H7 (cell line): ENCODE results near the gene WIPF2. TPM values are rescaled to one million over a fixed set of nuclear protein-coding genes. Genes with fewer than 3 reads are reported as not detected.
A peak's percentile ranks its signal among the peaks of the same experiment; 100 is the strongest.
"Not testable (repeated sequence)": the region's sequence is repeated elsewhere in the genome, so short reads cannot be mapped to it uniquely, and the experiment has no call there.

ENCODE experiments used
- DNase-seq: peaks from one replicate; pipeline ENCODE4 v3.0.0; 2012
- H3K27me3 ChIP-seq: 2 replicates; pipeline ENCODE4 v1.6.0; 2011; ENCODE audit warnings: mild to moderate bottlenecking, low read length; ENCODE audit not compliant: control insufficient read depth, insufficient read depth
- H3K36me3 ChIP-seq: replicated peaks from 2 replicates; pipeline ENCODE4 v1.5.1; 2011; ENCODE audit warnings: low read length; ENCODE audit not compliant: control insufficient read depth, insufficient read depth
- H3K4me3 ChIP-seq: 2 replicates; pipeline ENCODE4 v1.5.1; 2011; ENCODE audit warnings: low read depth, mild to moderate bottlenecking, control low read depth, low read length, moderate library complexity; ENCODE audit not compliant: insufficient read depth
- total RNA-seq: library from RNA; depleted of rRNA; stranded (reverse); fragments of >200 nt; shearing (Covaris generic); gene quantifications from 2 replicates; pipeline ENCODE4 v1.2.3, GENCODE V29; 2014

Gene WIPF2
- total RNA-seq, 1 experiment from 2014 or later = 3.7 TPM

DNA sequence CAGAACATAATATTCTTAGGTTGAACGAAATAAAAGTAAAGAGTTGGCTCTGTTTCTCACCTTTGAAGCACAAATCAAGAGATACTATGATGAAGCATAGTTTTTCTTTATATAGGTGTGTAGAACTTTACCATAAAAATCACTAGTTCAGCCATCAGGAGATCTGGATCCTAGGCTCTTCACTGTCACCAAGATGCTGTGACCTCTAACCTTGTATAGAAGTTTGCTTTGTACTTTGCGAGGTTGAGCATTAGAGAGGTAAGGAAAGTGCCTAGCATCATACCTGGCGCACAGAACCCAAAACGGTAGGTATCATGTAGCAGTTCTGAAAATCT is 68.0 kb downstream of the WIPF2 start:
- H3K4me3 ChIP-seq = no peak overlapping the region
- DNase-seq = no peak
- no peaks in the 10 kb centered on the region for H3K27me3 ChIP-seq
- peaks cover 17% of the 10 kb centered on the region for H3K36me3 ChIP-seq

DNA sequence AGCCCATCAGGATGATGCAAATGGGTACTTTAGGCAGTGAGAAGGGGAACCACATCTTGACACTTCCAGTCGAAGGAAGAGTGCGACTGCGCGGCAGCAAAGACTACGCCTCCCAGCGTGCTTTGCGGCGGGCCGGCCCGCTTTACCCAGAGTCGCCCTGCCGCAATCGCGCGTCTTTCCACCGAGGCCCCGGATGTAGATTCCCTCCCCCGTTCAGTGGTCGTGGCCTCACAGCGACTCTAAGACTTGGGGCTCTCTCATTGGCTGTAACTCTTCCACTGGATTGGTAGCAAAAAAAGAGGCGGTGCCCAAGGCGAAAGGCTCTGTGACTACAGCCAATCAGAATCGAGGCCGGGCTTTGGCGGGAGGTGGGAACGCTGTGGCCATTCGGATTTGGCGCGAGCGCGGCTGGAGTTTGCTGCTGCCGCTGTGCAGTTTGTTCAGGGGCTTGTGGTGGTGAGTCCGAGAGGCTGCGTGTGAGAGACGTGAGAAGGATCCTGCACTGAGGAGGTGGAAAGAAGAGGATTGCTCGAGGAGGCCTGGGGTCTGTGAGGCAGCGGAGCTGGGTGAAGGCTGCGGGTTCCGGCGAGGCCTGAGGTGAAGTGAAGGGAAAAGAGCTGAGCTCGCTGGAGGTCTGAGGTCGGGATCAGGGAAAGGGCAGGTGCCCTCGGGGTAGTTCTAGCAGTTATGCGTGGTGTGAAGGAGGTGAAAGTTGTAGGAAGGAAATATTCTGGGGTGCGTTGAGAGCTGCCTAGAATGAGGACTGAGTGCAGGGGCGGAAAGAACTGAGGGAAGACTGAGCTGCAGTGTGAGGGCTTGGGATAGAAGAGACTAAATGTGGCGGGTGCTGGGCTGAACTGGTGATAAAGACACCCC is 68.6 kb downstream of the WIPF2 start, which contains the start of gene CDC6:
TSS of gene CDC6 (plus strand) at position 386 of the 876 bp plus-strand sequence. CDS start 1,542 bp downstream, outside the sequence.
- no peaks in the 10 kb centered on the region for H3K27me3 ChIP-seq
- peaks cover 17% of the 10 kb centered on the region for H3K36me3 ChIP-seq
- peak within 1 kb of the TSS; percentile 91 for H3K4me3 ChIP-seq
- DNase-seq = peak; percentile 98

DNA sequence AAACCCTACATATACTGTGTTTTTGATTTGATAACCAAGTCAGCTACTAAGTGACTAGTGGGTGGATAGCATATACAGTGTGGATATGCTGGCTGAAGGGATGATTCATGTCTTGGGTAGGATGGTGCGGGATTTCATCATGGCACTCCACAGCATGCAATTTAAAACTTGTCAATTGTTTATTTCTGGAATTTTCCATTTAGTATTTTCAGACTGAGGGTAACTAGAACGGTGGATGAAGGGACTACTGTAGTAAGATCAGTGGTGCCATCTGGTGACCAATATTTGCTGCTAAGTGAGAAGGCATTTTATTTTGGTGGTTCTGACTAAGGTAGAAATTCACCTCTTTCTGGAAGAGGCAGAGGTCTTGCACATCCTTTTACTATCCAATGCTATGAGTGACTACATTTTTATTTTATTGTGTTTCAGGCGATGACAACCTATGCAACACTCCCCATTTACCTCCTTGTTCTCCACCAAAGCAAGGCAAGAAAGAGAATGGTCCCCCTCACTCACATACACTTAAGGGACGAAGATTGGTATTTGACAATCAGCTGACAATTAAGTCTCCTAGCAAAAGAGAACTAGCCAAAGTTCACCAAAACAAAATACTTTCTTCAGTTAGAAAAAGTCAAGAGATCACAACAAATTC is 71.7 kb downstream of the WIPF2 start:
- H3K36me3 ChIP-seq = peaks cover 26% of the 10 kb centered on the region
- no peak overlapping the region for H3K4me3 ChIP-seq
- DNase-seq = peak; percentile 58
- H3K27me3 ChIP-seq = no peaks in the 10 kb centered on the region

- Histone ChIP-seq H3K27me3 (no peaks in the 10 kb centered on the region), H3K4me3 (no peak overlapping the region), H3K36me3 (peaks cover 30% of the 10 kb centered on the region)
- no peak for DNase-seq
These were observed 72.2 kb downstream of the WIPF2 start for GRCh38 chr17:40291281-40291664.

DNA sequence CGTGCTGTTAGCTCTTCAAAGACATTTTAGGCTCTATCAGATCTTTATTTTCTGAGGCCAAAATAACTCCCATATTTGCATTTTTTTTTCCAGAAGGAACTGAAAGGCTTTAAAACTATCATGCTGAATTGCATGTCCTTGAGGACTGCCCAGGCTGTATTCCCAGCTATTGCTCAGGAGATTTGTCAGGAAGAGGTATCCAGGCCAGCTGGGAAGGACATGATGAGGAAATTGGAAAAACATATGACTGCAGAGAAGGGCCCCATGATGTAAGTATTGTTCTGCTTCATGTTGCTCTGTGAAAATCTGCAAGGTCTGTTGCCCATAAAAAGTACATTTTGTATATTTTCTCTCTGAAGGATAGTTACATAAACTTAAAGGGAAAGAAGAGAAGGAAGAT is 74.3 kb downstream of the WIPF2 start:
- H3K27me3 ChIP-seq = no peaks in the 10 kb centered on the region
- peaks cover 35% of the 10 kb centered on the region for H3K36me3 ChIP-seq
- no peak for DNase-seq
- no peak overlapping the region for H3K4me3 ChIP-seq

- peak; percentile 47 for DNase-seq
- Histone ChIP-seq H3K27me3 (no peaks in the 10 kb centered on the region), H3K36me3 (peaks cover 37% of the 10 kb centered on the region), H3K4me3 (no peak overlapping the region)
These were observed 76.7 kb downstream of the WIPF2 start for GRCh38 chr17:40295488-40296436.

DNA sequence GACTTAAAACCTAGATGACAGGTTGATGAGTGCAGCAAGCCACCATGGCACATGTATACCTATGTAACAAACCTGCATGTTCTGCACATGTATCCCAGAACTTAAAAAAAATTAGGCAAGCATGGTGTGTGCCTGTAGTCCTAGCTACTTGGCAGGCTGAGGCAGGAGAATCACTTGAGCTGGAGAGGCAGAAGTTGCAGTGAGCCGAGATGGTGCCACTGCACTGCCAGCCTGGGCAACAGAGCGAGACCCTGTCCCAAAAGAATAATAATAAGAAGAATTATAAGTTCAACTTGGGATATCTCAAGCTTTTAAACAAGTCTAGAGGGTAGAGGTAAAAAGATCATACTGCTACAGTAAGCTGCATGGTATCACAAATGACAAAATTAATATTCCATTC is 78.4 kb downstream of the WIPF2 start:
- Histone ChIP-seq H3K4me3 (no peak overlapping the region), H3K27me3 (no peaks in the 10 kb centered on the region), H3K36me3 (peaks cover 34% of the 10 kb centered on the region)
- no peak for DNase-seq

DNA sequence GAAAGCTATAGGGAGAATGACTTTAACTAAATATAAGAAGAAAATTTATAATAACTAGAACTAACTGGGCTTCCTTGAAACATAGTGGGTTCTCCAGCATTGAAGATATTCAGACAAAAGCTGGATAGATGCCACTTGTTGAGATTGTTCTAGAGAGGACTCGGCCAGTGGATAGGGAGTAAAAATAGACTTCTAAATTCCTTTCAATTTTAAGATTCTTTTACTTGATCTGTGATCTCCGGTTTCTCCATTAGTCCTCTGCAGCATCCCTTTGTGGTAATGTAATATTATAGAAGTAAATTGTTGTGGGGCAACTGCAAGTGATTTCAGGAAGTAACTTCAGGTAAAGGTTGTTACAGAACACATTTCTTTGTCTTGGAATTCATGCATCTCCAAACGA is 79.6 kb downstream of the WIPF2 start:
- H3K27me3 ChIP-seq = no peaks in the 10 kb centered on the region
- no peak overlapping the region for H3K4me3 ChIP-seq
- H3K36me3 ChIP-seq = peaks cover 31% of the 10 kb centered on the region
- no peak for DNase-seq

DNA sequence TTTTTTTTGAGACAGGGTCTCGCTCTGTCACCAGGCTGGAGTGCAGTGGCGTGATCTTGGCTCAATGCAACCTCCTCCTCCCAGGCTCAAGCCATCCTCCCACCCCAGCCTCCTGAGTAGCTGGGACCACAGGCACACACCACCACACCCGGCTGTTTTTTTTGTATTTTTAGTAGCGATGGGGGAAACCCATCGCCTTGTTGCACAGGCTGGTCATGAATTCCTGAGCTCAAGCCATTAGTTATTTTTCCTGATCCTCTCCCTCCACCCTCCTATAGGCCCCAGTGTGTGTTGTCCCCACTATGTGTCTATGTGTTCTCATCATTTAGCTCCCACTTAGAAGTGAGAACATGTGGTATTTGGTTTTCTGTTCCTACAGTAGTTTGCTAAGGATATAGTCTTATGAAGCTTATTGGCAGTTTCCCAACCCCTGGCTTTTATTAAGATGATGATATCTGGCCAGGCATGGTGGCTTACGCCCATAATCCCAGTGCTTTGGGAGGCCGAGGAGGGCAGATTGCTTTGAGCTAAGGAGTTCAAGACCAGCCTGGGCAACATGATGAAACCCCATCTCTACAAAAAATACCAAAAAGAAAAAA is 80.2 kb downstream of the WIPF2 start:
- peaks cover 29% of the 10 kb centered on the region for H3K36me3 ChIP-seq
- not testable (repeated sequence) for H3K27me3 ChIP-seq, H3K4me3 ChIP-seq, DNase-seq

DNA sequence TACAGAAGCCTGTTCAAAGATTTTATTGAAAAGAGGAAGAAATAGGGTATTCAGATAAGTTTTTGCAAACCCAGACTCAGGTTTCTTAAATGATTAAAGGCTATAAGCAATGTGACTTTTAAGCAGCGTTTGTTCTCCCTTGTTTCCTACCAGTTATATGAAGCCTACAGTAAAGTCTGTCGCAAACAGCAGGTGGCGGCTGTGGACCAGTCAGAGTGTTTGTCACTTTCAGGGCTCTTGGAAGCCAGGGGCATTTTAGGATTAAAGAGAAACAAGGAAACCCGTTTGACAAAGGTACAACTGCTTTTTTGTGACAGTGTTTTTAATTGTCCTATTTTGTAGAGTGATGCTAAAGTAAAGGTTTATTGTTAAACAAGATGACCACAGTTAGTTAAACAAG is 82.2 kb downstream of the WIPF2 start:
- H3K27me3 ChIP-seq = no peaks in the 10 kb centered on the region
- DNase-seq = no peak
- no peak overlapping the region for H3K4me3 ChIP-seq
- H3K36me3 ChIP-seq = peaks cover 24% of the 10 kb centered on the region

GRCh38 chr17:40303009-40303657 is 84.0 kb downstream of the WIPF2 start:
- Histone ChIP-seq H3K27me3 (no peaks in the 10 kb centered on the region; the same call in 1 of the 2 replicates), H3K36me3 (peaks cover 19% of the 10 kb centered on the region), H3K4me3 (no peak overlapping the region)
- peak; percentile 59 for DNase-seq

DNA sequence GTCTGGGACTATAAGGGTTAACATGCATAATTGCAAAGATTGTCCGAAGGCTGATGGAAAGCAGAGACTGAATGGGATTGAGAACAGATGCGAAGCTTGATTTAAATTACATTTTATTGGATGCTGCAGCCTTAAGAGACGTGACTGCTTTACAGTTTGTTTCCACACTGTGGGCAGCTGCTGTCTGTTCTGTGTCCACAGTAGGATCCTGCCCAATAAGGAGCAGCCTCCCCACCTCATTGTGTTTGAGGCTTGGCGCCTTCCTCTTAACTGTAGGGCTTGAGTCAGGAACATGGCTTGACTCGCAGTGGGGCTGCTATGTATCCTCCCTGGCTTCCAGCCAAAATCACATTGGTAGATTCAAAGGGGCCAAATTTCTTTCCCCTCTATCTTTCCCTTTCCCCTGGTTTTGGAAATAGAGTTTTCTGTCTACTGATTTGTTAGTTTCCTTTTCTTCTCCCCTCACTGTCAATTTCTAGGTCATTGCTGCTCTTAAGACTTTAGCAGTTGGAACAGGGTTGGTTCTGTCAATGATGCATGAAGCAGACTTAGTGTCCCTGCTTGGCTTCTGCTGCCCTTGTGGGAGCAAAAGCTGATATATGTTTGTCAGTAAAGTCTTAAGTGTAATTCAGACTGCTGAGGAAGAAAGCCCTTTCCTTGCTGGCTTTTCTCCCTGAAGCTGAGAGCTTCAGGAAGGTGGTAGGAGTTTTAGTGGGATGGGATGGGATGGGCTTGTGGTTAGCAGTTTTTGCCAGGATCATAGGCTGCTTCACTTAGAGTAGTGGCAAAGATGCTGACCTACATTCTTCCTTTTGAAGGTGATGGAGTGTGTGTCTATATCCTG is 84.8 kb downstream of the WIPF2 start:
- Histone ChIP-seq H3K36me3 (peaks cover 16% of the 10 kb centered on the region), H3K4me3 (no peak overlapping the region), H3K27me3 (no peaks in the 10 kb centered on the region; the same call in 1 of the 2 replicates)
- DNase-seq = no peak

DNA sequence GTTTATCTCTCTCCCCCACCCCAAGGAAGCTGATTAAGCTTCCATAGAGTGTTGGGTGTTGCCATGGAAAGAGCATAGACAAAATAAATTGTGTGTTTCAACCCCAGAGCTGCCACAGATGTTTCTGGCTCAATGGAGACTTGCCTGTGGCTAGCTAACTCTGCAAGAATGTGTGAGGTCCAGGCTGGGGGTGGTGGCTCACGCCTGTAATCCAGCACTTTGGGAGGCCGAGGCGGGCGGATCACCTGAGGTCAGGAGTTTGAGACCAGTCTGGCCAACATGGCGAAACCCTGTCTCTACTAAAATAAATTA is 85.4 kb downstream of the WIPF2 start:
- not testable (repeated sequence) for H3K4me3 ChIP-seq, H3K27me3 ChIP-seq, DNase-seq
- peaks cover 14% of the 10 kb centered on the region for H3K36me3 ChIP-seq
